22Rv1 (cell line): ENCODE results near the gene BCL2L11.

Source experiments
- ZFX ChIP-seq: fragments of 450-650 bp; IDR thresholded peaks from 2 replicates; pipeline ENCODE4 v1.6.1; 2017; ENCODE audit warnings: antibody characterized with exemption, borderline replicate concordance
- TF ChIP-seq, protein P1 (sequence below): fragments of 450-650 bp; IDR thresholded peaks from 2 replicates; pipeline ENCODE4 v1.5.1; 2017; ENCODE audit warnings: mild to moderate bottlenecking

DNA sequence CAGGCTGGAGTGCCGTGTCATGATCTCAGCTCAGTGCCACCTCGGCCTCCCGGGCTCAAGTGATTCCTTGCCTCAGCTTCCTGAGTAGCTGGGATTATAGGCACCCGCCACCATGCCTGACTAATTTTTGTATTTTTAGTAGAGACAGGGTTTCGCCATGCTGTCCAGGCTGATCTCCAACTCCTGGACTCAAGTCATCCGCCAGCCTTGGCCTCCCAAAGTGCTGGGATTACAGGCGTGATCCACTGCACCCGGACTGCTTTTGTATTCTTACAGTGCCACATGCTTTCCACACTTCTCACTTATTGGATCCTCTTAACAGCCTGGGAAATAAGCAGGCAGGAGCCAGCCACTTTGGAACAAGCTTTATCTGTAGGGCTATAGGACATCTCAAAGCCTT is 25.3 kb upstream of the BCL2L11 start:
- TF ChIP-seq, protein P1, sequence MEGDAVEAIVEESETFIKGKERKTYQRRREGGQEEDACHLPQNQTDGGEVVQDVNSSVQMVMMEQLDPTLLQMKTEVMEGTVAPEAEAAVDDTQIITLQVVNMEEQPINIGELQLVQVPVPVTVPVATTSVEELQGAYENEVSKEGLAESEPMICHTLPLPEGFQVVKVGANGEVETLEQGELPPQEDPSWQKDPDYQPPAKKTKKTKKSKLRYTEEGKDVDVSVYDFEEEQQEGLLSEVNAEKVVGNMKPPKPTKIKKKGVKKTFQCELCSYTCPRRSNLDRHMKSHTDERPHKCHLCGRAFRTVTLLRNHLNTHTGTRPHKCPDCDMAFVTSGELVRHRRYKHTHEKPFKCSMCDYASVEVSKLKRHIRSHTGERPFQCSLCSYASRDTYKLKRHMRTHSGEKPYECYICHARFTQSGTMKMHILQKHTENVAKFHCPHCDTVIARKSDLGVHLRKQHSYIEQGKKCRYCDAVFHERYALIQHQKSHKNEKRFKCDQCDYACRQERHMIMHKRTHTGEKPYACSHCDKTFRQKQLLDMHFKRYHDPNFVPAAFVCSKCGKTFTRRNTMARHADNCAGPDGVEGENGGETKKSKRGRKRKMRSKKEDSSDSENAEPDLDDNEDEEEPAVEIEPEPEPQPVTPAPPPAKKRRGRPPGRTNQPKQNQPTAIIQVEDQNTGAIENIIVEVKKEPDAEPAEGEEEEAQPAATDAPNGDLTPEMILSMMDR: no peak
- TF ChIP-seq ZFX: no peak
